Stimulated activated CD4-positive, alpha-beta T cell treated with anti-CD3 and anti-CD28 coated beads, Interleukin-2, amount 100 ng/mL, for 4 hours (primary cell): ENCODE data around the gene TMEM79.
"Not testable (repeated sequence)": the region's sequence is repeated elsewhere in the genome, so short reads cannot be mapped to it uniquely, and the experiment has no call there.

ENCODE experiments used
- DNase-seq: peaks from one replicate; pipeline ENCODE4 v3.0.0-alpha.2; 2020; ENCODE audit warnings: low read depth

The TMEM79 gene

GRCh38 chr1:156308078-156308477 is 24.0 kb downstream of the TMEM79 start:
- no peak for DNase-seq

- no peak for DNase-seq
Observed at GRCh38 chr1:156310962-156311361, 26.8 kb downstream of the TMEM79 start.

GRCh38 chr1:156316909-156317308 is 32.8 kb downstream of the TMEM79 start:
- DNase-seq, result no peak

- no peak for DNase-seq
Observed at GRCh38 chr1:156319664-156320063, 35.5 kb downstream of the TMEM79 start.

GRCh38 chr1:156320560-156320959 is 36.4 kb downstream of the TMEM79 start:
- no peak for DNase-seq

DNA sequence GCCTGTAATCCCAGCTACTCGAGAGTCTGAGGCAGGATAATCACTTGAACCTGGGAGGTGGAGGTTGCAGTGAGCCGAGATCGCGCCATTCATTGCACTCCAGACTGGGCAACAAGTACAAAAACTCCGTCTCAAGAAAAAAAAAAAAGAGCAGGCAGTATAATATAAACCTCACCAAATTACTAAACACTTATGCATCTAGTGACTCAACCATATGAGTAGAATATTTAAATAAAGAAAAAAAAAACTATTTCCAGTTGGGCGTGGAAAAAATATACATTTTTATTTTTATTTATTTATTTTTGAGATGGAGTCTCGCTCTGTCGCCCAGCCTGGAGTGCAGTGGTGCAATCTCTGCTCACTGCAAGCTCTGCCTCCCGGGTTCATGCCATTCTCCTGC is 39.1 kb downstream of the TMEM79 start:
- DNase-seq, result not testable (repeated sequence)

- no peak for DNase-seq
Observed at GRCh38 chr1:156336242-156336641, 52.1 kb downstream of the TMEM79 start.

GRCh38 chr1:156337052-156337887 is 53.1 kb downstream of the TMEM79 start:
- no peak for DNase-seq

DNA sequence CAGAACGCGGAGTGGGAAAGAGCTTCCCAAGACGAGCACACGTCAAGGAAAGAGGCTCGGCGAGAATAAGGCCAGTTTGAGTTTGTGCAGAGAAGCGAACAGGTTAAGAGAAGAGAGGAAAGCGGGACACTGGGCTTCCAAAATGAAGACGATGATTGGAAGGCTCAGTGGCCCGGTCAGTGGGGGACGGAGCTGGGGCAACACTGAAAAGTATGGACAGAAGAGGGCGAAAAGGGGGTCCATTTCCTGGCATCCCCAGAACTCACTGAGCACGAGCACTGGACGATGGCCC is 53.7 kb downstream of the TMEM79 start:
- DNase-seq, result peak; percentile 12

DNA sequence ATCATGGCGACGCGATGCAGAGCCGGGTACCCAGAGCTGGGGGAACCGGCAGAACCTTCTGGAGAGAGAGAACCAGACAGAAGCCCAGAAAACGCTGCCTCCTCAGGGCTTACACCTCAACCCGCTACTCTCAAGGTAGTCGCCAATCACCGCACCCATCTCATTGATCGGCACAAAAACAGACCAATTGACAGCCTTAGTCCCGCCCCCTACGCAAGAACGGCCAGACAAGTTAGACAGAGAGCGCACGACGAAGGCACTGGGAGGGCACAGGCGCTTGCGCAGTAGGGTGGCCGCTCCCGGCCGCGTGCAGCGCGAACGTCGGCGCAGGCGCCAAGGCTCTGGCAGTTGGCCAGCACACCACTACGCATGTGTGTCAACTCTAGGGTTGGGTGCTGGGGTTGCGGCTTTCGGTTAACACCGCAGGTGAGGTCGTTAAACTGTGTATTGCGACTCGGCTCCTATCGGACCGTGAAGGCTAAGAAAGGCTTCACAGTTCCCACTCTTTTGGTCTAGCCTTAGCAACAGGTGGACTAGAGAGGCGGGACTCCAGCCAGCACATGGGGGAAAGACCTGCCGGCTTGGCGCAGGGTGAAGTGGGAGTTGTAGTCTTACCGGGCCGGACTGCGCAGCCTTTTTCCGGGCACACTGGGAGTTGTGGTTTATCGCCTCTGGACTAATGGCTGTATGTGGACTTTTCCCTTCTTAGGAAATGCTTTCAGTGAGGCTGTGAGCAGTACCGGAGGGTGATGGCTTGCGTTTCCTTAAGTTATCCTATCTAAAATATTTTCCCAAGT is 54.3 kb downstream of the TMEM79 start, which contains the start of the genes CCT3 and TSACC:
Gene CCT3 (minus strand): TSS at position 113 of the 797 bp plus-strand sequence. CDS start 108 bp downstream, at position 5.
Gene TSACC (plus strand): TSS at position 347 of the 797 bp plus-strand sequence. CDS start 1,232 bp downstream, outside the sequence.
- peak; percentile 98 for DNase-seq
